ENCODE measurements around the gene TMED9. TPM values are rescaled to one million over a fixed set of nuclear protein-coding genes. Genes with fewer than 3 reads are reported as not detected.

TMED9 gene
- total and polyA plus RNA-seq, 9 of the 15 experiments (the other 6 are each of a cell fraction or from before 2014, with no cell fraction given): 43.7 to 301 (median 90.0) TPM

GRCh38 chr5:177548495-177548894 is 43.5 kb upstream of the TMED9 start:
- no peaks in the 10 kb centered on the region for H3K9me3 ChIP-seq (replicated peaks; ENCODE audit: control insufficient read depth, insufficient read depth, low read depth, low read length)
- ChIA-PET CTCF (ENCODE audit: low intra/inter-chr PET ratio) (no interaction called here), POLR2A (interaction anchor here (0.8 to 2.0 kb wide), 5 partner anchors 9 to 826 kb away, joined by 3 to 6 read pairs (median 3); no protein-coding TSS in a partner anchor)
- DNase-seq (ENCODE audit: extremely low read depth in 1 of 4, low spot score in 3 of 4): no peak
- no peak overlapping the region for H3K9ac ChIP-seq (ENCODE audit: insufficient read depth in 1 of 2, low read depth in 2 of 2, low read length in 2 of 2)
- no peak overlapping the region for H3K4me3 ChIP-seq
- no peak for FAIRE-seq
- no TSS peak for BruUV-seq (replicated peaks)
- H4K20me1 ChIP-seq (replicated peaks; ENCODE audit: control insufficient read depth, insufficient read depth, low read length): peaks cover 18% of the 10 kb centered on the region
- WGBS (ENCODE audit: insufficient coverage, low coverage, missing lambda C conversion rate): 25% methylated on average over 1 of the region's 1 CpG
- H3K9me1 ChIP-seq (ENCODE audit: control insufficient read depth, insufficient read depth, low read length): no peaks in the 10 kb centered on the region
- H3K79me2 ChIP-seq (ENCODE audit: control insufficient read depth, insufficient read depth, low read length): peaks cover 58% of the 10 kb centered on the region
- no peak for TF ChIP-seq TCFL5 (CRISPR knock-in tag; conservative IDR thresholded peaks at IDR 0.05)
- no peak overlapping the region for H2AFZ ChIP-seq (ENCODE audit: low read depth, low read length)
- H3K27ac ChIP-seq (ENCODE audit: extremely low read depth, low read depth, low read length): no peak overlapping the region
- ATAC-seq: no peak
- intact Hi-C loops (cut with micrococcal nuclease): no loop called here
- H3K4me1 ChIP-seq (replicated peaks in 1 of 2; ENCODE audit: control insufficient read depth in 2 of 2, insufficient read depth in 2 of 2, low read length in 2 of 2): peaks cover 8 to 16% of the 10 kb centered on the region in 2 experiments; a peak in 4 of 5 replicates
- in situ Hi-C loops (cut with MboI): no loop called here
- no peak overlapping the region for H3K4me2 ChIP-seq (ENCODE audit: insufficient read depth, low read length)
- H3K36me3 ChIP-seq (ENCODE audit: control insufficient read depth, insufficient read depth, low read length): peaks cover 53% of the 10 kb centered on the region
- H3K27me3 ChIP-seq (ENCODE audit: control insufficient read depth in 2 of 2, insufficient read depth in 2 of 2, low read length in 2 of 2): no peaks in the 10 kb centered on the region

- Histone ChIP-seq H3K27ac (ENCODE audit: extremely low read depth, low read depth, low read length) (no peak overlapping the region), H3K27me3 (ENCODE audit: control insufficient read depth in 2 of 2, insufficient read depth in 2 of 2, low read length in 2 of 2) (no peaks in the 10 kb centered on the region), H3K36me3 (ENCODE audit: control insufficient read depth, insufficient read depth, low read length) (peaks cover 49% of the 10 kb centered on the region), H4K20me1 (replicated peaks; ENCODE audit: control insufficient read depth, insufficient read depth, low read length) (peaks cover 21% of the 10 kb centered on the region), H3K9ac (ENCODE audit: insufficient read depth in 1 of 2, low read depth in 2 of 2, low read length in 2 of 2) (no peak overlapping the region), H3K79me2 (ENCODE audit: control insufficient read depth, insufficient read depth, low read length) (peaks cover 66% of the 10 kb centered on the region), H2AFZ (ENCODE audit: low read depth, low read length) (no peak overlapping the region), H3K4me3 (no peak overlapping the region), H3K9me1 (ENCODE audit: control insufficient read depth, insufficient read depth, low read length) (no peaks in the 10 kb centered on the region), H3K4me2 (ENCODE audit: insufficient read depth, low read length) (no peak overlapping the region), H3K9me3 (replicated peaks; ENCODE audit: control insufficient read depth, insufficient read depth, low read depth, low read length) (no peaks in the 10 kb centered on the region), H3K4me1 (replicated peaks in 1 of 2; ENCODE audit: control insufficient read depth in 2 of 2, insufficient read depth in 2 of 2, low read length in 2 of 2) (peaks cover 14 to 20% of the 10 kb centered on the region in 2 experiments; a peak in 4 of 5 replicates)
- no peak for ATAC-seq
- in situ Hi-C loops (cut with MboI) (no loop called here), intact Hi-C loops (cut with micrococcal nuclease) (no loop called here)
- no peak for DNase-seq (ENCODE audit: extremely low read depth in 1 of 4, low spot score in 3 of 4)
- POLR2A ChIA-PET: no interaction called here
- WGBS (ENCODE audit: insufficient coverage, low coverage, missing lambda C conversion rate): 91% methylated on average over 1 of the region's 1 CpG
- FAIRE-seq: no peak
- TF ChIP-seq ZC3H11A (IDR thresholded peaks at IDR 0.05; ENCODE audit: low read depth, low read length): no peak
- TF ChIP-seq LCOR (CRISPR knock-in tag; IDR thresholded peaks at IDR 0.05): no peak
- no peak for TF ChIP-seq MBD2 (IDR thresholded peaks at IDR 0.05; ENCODE audit: borderline replicate concordance, low read depth)
- no TSS peak for BruUV-seq (replicated peaks)
- CTCF ChIA-PET (ENCODE audit: low intra/inter-chr PET ratio): no interaction called here
Measured at GRCh38 chr5:177550122-177550521, 41.9 kb upstream of the TMED9 start.

Measured in K562 (cell line).